NCI-H226 (cell line): ENCODE data around the gene CAPG.

ENCODE experiments used
- DNase-seq: peaks from one replicate; pipeline ENCODE4 v3.0.0-alpha.2; 2015

CAPG gene

GRCh38 chr2:85438201-85439024, 28.2 kb upstream of the CAPG start:
- no peak for DNase-seq

- no peak for DNase-seq
Measured at GRCh38 chr2:85437488-85438200, 27.5 kb upstream of the CAPG start.

GRCh38 chr2:85436836-85437487, 26.8 kb upstream of the CAPG start:
- no peak for DNase-seq

- DNase-seq, result no peak
Measured at GRCh38 chr2:85435981-85436835, 26.0 kb upstream of the CAPG start.

- DNase-seq, result no peak
Measured at GRCh38 chr2:85435220-85435958, 25.2 kb upstream of the CAPG start.

GRCh38 chr2:85434696-85435095, 24.5 kb upstream of the CAPG start:
- no peak for DNase-seq

- peak; percentile 84 for DNase-seq
Measured at GRCh38 chr2:85433511-85434089, 23.4 kb upstream of the CAPG start.

- DNase-seq, result no peak
Measured at GRCh38 chr2:85431570-85432205, 21.5 kb upstream of the CAPG start.

GRCh38 chr2:85430752-85431569, 20.8 kb upstream of the CAPG start:
- no peak for DNase-seq

GRCh38 chr2:85429924-85430289, 19.7 kb upstream of the CAPG start:
- no peak for DNase-seq

- no peak for DNase-seq
Measured at GRCh38 chr2:85429213-85429923, 19.2 kb upstream of the CAPG start.

GRCh38 chr2:85428343-85428881, 18.2 kb upstream of the CAPG start:
- no peak for DNase-seq

GRCh38 chr2:85427300-85427835, 17.2 kb upstream of the CAPG start:
- DNase-seq, result no peak

- DNase-seq, result no peak
Measured at GRCh38 chr2:85425588-85425987, 15.4 kb upstream of the CAPG start.

GRCh38 chr2:85423525-85423924, 13.4 kb upstream of the CAPG start:
- DNase-seq, result no peak

- DNase-seq, result no peak
Measured at GRCh38 chr2:85422072-85422457, 11.9 kb upstream of the CAPG start.

GRCh38 chr2:85421260-85422071, 11.3 kb upstream of the CAPG start:
- DNase-seq, result no peak
